ENCODE data around the gene TECPR2.

DNA sequence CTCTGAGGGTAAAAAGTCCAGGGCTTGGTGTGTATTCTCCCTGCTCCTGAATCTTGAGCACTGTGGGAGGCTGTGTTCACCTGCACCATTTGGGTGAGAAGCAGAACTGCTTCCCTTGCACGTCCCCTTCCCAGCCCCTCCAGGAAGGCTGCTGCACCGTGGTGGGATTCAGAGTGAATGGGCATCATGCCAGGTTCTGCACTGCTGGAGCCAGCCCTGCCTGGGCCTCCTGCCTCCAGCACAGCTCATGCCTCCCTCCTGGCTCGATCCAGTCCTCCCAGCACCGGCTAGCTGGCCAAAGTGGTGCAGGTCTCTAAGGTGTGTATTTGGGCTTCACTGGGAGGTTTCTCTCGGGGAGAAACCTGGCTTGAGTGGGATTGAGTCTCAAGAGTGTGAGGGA, 92.0 kb downstream of the TECPR2 start:
- TF ChIP-seq, protein P1, sequence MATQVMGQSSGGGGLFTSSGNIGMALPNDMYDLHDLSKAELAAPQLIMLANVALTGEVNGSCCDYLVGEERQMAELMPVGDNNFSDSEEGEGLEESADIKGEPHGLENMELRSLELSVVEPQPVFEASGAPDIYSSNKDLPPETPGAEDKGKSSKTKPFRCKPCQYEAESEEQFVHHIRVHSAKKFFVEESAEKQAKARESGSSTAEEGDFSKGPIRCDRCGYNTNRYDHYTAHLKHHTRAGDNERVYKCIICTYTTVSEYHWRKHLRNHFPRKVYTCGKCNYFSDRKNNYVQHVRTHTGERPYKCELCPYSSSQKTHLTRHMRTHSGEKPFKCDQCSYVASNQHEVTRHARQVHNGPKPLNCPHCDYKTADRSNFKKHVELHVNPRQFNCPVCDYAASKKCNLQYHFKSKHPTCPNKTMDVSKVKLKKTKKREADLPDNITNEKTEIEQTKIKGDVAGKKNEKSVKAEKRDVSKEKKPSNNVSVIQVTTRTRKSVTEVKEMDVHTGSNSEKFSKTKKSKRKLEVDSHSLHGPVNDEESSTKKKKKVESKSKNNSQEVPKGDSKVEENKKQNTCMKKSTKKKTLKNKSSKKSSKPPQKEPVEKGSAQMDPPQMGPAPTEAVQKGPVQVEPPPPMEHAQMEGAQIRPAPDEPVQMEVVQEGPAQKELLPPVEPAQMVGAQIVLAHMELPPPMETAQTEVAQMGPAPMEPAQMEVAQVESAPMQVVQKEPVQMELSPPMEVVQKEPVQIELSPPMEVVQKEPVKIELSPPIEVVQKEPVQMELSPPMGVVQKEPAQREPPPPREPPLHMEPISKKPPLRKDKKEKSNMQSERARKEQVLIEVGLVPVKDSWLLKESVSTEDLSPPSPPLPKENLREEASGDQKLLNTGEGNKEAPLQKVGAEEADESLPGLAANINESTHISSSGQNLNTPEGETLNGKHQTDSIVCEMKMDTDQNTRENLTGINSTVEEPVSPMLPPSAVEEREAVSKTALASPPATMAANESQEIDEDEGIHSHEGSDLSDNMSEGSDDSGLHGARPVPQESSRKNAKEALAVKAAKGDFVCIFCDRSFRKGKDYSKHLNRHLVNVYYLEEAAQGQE (IDR thresholded peaks at IDR 0.05; ENCODE audit: low read depth): no peak
- TF ChIP-seq POLR2A (IDR thresholded peaks at IDR 0.05; ENCODE audit: borderline replicate concordance, extremely low read depth, insufficient read depth, insufficient read length) (no peak), ZNF274 (IDR thresholded peaks at IDR 0.05; ENCODE audit: low read depth, low read length) (no peak), POLR2AphosphoS5 (IDR thresholded peaks at IDR 0.05; ENCODE audit: low read depth, low read length) (no peak), EZH2phosphoT487 (IDR thresholded peaks at IDR 0.05; ENCODE audit: borderline replicate concordance) (no peak), YY1 (IDR thresholded peaks at IDR 0.05; ENCODE audit: extremely low read depth, insufficient replicate concordance, low read depth, low read length) (no peak), MAX (IDR thresholded peaks at IDR 0.05) (no peak), JUND (IDR thresholded peaks at IDR 0.05) (no peak), EZH2 (IDR thresholded peaks at IDR 0.05) (no peak), ZFX (IDR thresholded peaks at IDR 0.05) (no peak), SRF (IDR thresholded peaks at IDR 0.05; ENCODE audit: low read depth) (no peak)
- TF ChIP-seq, protein P2, sequence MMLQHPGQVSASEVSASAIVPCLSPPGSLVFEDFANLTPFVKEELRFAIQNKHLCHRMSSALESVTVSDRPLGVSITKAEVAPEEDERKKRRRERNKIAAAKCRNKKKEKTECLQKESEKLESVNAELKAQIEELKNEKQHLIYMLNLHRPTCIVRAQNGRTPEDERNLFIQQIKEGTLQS (IDR thresholded peaks at IDR 0.05): no peak
- TF ChIP-seq, protein P3, sequence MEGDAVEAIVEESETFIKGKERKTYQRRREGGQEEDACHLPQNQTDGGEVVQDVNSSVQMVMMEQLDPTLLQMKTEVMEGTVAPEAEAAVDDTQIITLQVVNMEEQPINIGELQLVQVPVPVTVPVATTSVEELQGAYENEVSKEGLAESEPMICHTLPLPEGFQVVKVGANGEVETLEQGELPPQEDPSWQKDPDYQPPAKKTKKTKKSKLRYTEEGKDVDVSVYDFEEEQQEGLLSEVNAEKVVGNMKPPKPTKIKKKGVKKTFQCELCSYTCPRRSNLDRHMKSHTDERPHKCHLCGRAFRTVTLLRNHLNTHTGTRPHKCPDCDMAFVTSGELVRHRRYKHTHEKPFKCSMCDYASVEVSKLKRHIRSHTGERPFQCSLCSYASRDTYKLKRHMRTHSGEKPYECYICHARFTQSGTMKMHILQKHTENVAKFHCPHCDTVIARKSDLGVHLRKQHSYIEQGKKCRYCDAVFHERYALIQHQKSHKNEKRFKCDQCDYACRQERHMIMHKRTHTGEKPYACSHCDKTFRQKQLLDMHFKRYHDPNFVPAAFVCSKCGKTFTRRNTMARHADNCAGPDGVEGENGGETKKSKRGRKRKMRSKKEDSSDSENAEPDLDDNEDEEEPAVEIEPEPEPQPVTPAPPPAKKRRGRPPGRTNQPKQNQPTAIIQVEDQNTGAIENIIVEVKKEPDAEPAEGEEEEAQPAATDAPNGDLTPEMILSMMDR (IDR thresholded peaks at IDR 0.05 in 2 of 3, conservative IDR thresholded peaks at IDR 0.05 in 1 of 3; ENCODE audit: borderline replicate concordance in 1 of 3, insufficient read depth in 1 of 3, low read depth in 2 of 3, low read length in 2 of 3): no peak
